Measurements from ENCODE around the gene PHF23. TPM values are rescaled to one million over a fixed set of nuclear protein-coding genes. Genes with fewer than 3 reads are reported as not detected.

The PHF23 gene
- total and polyA plus RNA-seq, 11 donors, result 13.7 to 36.7 (median 23.0) TPM

- Histone ChIP-seq H3K4me1 (peaks cover 0 to 36% (median 23%) of the 10 kb centered on the region in 12 donors), H3K4me3 (peak overlapping the region; percentile 9 to 64 (median 52)), H3K27ac (peak overlapping the region in 2 of 12 donors; percentile 19 to 33), H3K36me3 (peaks cover 0 to 34% (median 30%) of the 10 kb centered on the region in 9 donors), H3K9me3 (no peaks in the 10 kb centered on the region), H3K27me3 (peaks cover 18 to 50% (median 36%) of the 10 kb centered on the region in 9 donors)
- no peak for TF ChIP-seq POLR2A (IDR thresholded peaks at IDR 0.05)
- no peak for TF ChIP-seq CTCF (IDR thresholded peaks at IDR 0.05)
- 7 to 19% (median 12%) methylated on average over 19 to 71 of the region's 71 CpGs for WGBS, 4 donors
- peak in 2 of 4 donors; percentile 26 to 38 for ATAC-seq
- no peak for DNase-seq
- intact Hi-C loops (cut with DNase I), result no loop called here
Measured at GRCh38 chr17:7261379-7262191, 22.3 kb upstream of the PHF23 start.

GRCh38 chr17:7260651-7261378 is 21.6 kb upstream of the PHF23 start:
- Histone ChIP-seq H3K4me3 (peak overlapping the region; percentile 9 to 64 (median 52)), H3K27ac (peak overlapping the region in 2 of 12 donors; percentile 19 to 33), H3K36me3 (peaks cover 0 to 42% (median 37%) of the 10 kb centered on the region in 9 donors), H3K4me1 (peaks cover 0 to 36% (median 23%) of the 10 kb centered on the region in 12 donors), H3K9me3 (no peaks in the 10 kb centered on the region), H3K27me3 (peaks cover 18 to 50% (median 36%) of the 10 kb centered on the region in 9 donors)
- TF ChIP-seq POLR2A (IDR thresholded peaks at IDR 0.05) (no peak), CTCF (IDR thresholded peaks at IDR 0.05) (no peak)
- intact Hi-C loops (cut with DNase I), result no loop called here
- 6 to 27% (median 9%) methylated on average over 12 to 54 of the region's 54 CpGs for WGBS, 4 donors
- ATAC-seq (peak; percentile 11 to 60 (median 52)), DNase-seq (peak in 1 of 5 donors; percentile 43)

- H3K36me3 ChIP-seq, result peaks cover 0 to 49% (median 44%) of the 10 kb centered on the region in 9 donors
- 83 to 93% (median 90%) methylated on average over 2 to 4 of the region's 4 CpGs for WGBS, 4 donors
- H3K4me3 ChIP-seq, result no peak overlapping the region
- H3K4me1 ChIP-seq, result peaks cover 0 to 36% (median 23%) of the 10 kb centered on the region in 12 donors
- DNase-seq, result no peak
- TF ChIP-seq POLR2A (IDR thresholded peaks at IDR 0.05), result no peak
- ATAC-seq, result no peak
- H3K27me3 ChIP-seq, result peaks cover 18 to 44% (median 36%) of the 10 kb centered on the region in 9 donors
- no peaks in the 10 kb centered on the region for H3K9me3 ChIP-seq
- no peak overlapping the region for H3K27ac ChIP-seq
- intact Hi-C loops (cut with DNase I), result no loop called here
Measured at GRCh38 chr17:7260151-7260550, 20.9 kb upstream of the PHF23 start.

GRCh38 chr17:7259555-7259889 is 20.3 kb upstream of the PHF23 start:
- peaks cover 18 to 41% (median 36%) of the 10 kb centered on the region in 9 donors for H3K27me3 ChIP-seq
- intact Hi-C loops (cut with DNase I), result loop anchor here in 2 of 10 donors (5.0 to 10.0 kb wide), 2 partner anchors 43 to 315 kb away; partner anchors contain the start of gene CD68 (in 1 of the 2)
- H3K4me1 ChIP-seq, result peaks cover 0 to 36% (median 23%) of the 10 kb centered on the region in 12 donors
- ATAC-seq (no peak), DNase-seq (no peak)
- TF ChIP-seq POLR2A (IDR thresholded peaks at IDR 0.05) (no peak), CTCF (IDR thresholded peaks at IDR 0.05) (no peak)
- no peaks in the 10 kb centered on the region for H3K9me3 ChIP-seq
- no peak overlapping the region for H3K4me3 ChIP-seq
- 89 to 95% (median 94%) methylated on average over 6 of the region's 6 CpGs for WGBS, 4 donors
- H3K27ac ChIP-seq, result no peak overlapping the region
- peaks cover 0 to 55% (median 50%) of the 10 kb centered on the region in 9 donors for H3K36me3 ChIP-seq
